Gastrocnemius medialis (tissue), 4 donors: ENCODE results near the gene CCDC51. TPM values are rescaled to one million over a fixed set of nuclear protein-coding genes. Genes with fewer than 3 reads are reported as not detected.

ENCODE experiments used
- ATAC-seq, 2 donors: fragments of 150-250 bp; one replicate each; pipeline ENCODE4 v1.9.1; 2016
- DNase-seq, 2 donors: peaks; one replicate each; pipeline ENCODE4 v3.0.0-alpha.2; 2019
- H3K27ac ChIP-seq, 4 donors: fragments of 200-600 bp; sonication (generic); 1 replicate in 1 of 4; 2 replicates in 3 of 4; pipeline ENCODE4 v1.5.1; 2016 to 2018; ENCODE audit warnings: mild to moderate bottlenecking in 2 of 4, moderate library complexity in 1 of 4
- H3K27me3 ChIP-seq, 3 donors: fragments of 200-600 bp; sonication (generic) in 2 of 3; 1 replicate in 1 of 3; 2 replicates in 2 of 3; pipeline versions ENCODE4 v1.5.1 to v1.6.0; 2016 to 2019; ENCODE audit warnings: mild to moderate bottlenecking in 1 of 3, moderate library complexity in 1 of 3
- H3K36me3 ChIP-seq, 2 donors: fragments of 200-600 bp; sonication (generic) in 1 of 2; one replicate each; pipeline ENCODE4 v1.5.1; 2017 to 2018
- H3K4me1 ChIP-seq, 2 donors: fragments of 200-600 bp; sonication (generic) in 1 of 2; one replicate each; pipeline ENCODE4 v1.5.1; 2016 to 2017; ENCODE audit warnings: mild to moderate bottlenecking in 2 of 2
- H3K4me3 ChIP-seq, 4 donors: fragments of 200-600 bp; sonication (generic) in 3 of 4; 1 replicate in 1 of 4; 2 replicates in 3 of 4; pipeline ENCODE4 v1.5.1; 2016 to 2019; ENCODE audit warnings: mild to moderate bottlenecking in 2 of 4
- H3K9me3 ChIP-seq, 3 donors: fragments of 200-600 bp; sonication (generic) in 2 of 3; 1 replicate in 1 of 3; 2 replicates in 2 of 3; pipeline ENCODE4 v1.5.1; 2016 to 2019
- POLR2A ChIP-seq, 2 donors: fragments of 450-650 bp; IDR thresholded peaks; one replicate each; pipeline ENCODE4 v1.6.1; 2017; ENCODE audit warnings: antibody characterized with exemption in 2 of 2, mild to moderate bottlenecking in 2 of 2, moderate library complexity in 2 of 2
- in situ Hi-C, 4 donors: fragments of 200-750 bp; cut with MboI; loops; one replicate each; pipeline versions ENCODE4 v1.15.0 to v1.8.0; 2017; ENCODE audit warnings: low sequenced_read_pairs in 4 of 4
- intact Hi-C: fragments of 100-400 bp; cut with DNase I; formaldehyde crosslinking; loops from one replicate; pipeline ENCODE4 v1.15.1; 2023; ENCODE audit warnings: low total_unique reads
- total RNA-seq, 4 donors: library from RNA; depleted of rRNA; stranded (reverse); fragments of >200 nt; gene quantifications; one replicate each; pipeline versions ENCODE4 v1.1.0 to v1.2.3, GENCODE V29; 2016
- TF ChIP-seq, protein P1 (sequence below), 5 experiments: fragments of 450-650 bp in 3 of 5; fragments of 200-600 bp in 2 of 5; sonication (generic) in 2 of 5; IDR thresholded peaks in 4 of 5; conservative IDR thresholded peaks in 1 of 5; 1 replicate in 4 of 5; 2 replicates in 1 of 5; pipeline ENCODE4 v1.5.1; 2016 to 2019; ENCODE audit warnings: antibody characterized with exemption in 5 of 5, mild to moderate bottlenecking in 3 of 5, moderate library complexity in 3 of 5

Gene CCDC51
- total RNA-seq, 4 donors from 2014 or later: 4.9 to 12.2 (median 9.9) TPM

DNA sequence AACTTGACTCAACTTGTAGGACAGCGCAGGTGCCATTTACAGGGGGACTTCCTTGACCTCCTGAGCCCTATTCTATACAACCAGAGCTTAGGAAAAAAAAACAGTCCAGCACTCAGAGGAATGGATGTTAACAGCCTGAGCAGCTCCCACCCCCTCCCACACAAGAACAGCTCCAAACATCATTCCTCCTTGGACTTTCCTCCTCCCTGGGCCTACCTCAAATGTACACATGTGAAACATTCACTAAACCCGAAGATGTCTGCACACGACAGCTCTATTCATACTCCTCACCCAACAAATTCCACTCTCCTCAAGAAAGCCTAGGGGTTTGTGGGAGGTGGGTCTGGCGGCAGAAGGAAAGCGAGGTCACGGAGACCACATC, 6.1 kb upstream of the CCDC51 start:
- TF ChIP-seq, protein P1, sequence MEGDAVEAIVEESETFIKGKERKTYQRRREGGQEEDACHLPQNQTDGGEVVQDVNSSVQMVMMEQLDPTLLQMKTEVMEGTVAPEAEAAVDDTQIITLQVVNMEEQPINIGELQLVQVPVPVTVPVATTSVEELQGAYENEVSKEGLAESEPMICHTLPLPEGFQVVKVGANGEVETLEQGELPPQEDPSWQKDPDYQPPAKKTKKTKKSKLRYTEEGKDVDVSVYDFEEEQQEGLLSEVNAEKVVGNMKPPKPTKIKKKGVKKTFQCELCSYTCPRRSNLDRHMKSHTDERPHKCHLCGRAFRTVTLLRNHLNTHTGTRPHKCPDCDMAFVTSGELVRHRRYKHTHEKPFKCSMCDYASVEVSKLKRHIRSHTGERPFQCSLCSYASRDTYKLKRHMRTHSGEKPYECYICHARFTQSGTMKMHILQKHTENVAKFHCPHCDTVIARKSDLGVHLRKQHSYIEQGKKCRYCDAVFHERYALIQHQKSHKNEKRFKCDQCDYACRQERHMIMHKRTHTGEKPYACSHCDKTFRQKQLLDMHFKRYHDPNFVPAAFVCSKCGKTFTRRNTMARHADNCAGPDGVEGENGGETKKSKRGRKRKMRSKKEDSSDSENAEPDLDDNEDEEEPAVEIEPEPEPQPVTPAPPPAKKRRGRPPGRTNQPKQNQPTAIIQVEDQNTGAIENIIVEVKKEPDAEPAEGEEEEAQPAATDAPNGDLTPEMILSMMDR (IDR thresholded peaks at IDR 0.05 in 4 of 5, conservative IDR thresholded peaks at IDR 0.05 in 1 of 5): no peak
- TF ChIP-seq POLR2A (IDR thresholded peaks at IDR 0.05): no peak
- ATAC-seq: no peak
- intact Hi-C loops: loop anchor here (10.0 kb wide), 1 partner anchor 1281 kb away; the partner anchor contains the start of gene SETD2
- Histone ChIP-seq H3K36me3 (peaks cover 0 to 26% of the 10 kb centered on the region in 2 donors), H3K4me3 (peak overlapping the region; percentile 69 to 95 (median 76)), H3K9me3 (no peaks in the 10 kb centered on the region), H3K4me1 (peaks cover 32 to 34% of the 10 kb centered on the region in 2 donors), H3K27ac (peak overlapping the region; percentile 77 to 95 (median 89)), H3K27me3 (no peaks in the 10 kb centered on the region)
- in situ Hi-C loops: no loop called here
- no peak for DNase-seq

GRCh38 chr3:48445277-48445882, 5.5 kb upstream of the CCDC51 start:
- in situ Hi-C loops (no loop called here), intact Hi-C loops (loop anchor here (10.0 kb wide), 1 partner anchor 1281 kb away; the partner anchor contains the start of gene SETD2)
- Histone ChIP-seq H3K27me3 (no peaks in the 10 kb centered on the region), H3K4me3 (peak overlapping the region in 2 of 4 donors; percentile 69), H3K27ac (peak overlapping the region in 2 of 4 donors; percentile 77 to 86), H3K9me3 (no peaks in the 10 kb centered on the region), H3K36me3 (peaks cover 0 to 26% of the 10 kb centered on the region in 2 donors), H3K4me1 (peaks cover 36% of the 10 kb centered on the region in 2 donors)
- DNase-seq: no peak
- ATAC-seq: no peak
- TF ChIP-seq, protein P1 (IDR thresholded peaks at IDR 0.05 in 4 of 5, conservative IDR thresholded peaks at IDR 0.05 in 1 of 5): no peak
- TF ChIP-seq POLR2A (IDR thresholded peaks at IDR 0.05): no peak

DNA sequence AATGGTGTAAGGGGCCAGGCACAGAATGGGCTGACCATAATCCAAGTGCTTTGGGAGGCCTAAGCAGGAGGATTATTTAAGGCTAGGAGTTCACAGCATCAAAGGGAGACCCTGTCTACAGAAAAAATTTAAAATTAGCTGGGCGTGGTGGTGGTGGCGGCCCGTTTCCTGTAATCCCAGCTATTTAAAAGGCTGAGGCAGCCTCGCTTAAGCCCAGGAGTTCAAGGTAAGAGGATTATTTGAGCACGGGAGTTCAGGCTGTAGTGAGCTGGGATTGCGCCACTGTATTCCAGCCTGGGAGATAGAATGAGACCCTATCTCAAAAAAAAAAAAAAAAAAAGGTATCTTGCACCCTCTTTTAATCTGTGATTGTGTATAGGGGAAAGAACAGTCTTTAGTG, 2.0 kb upstream of the CCDC51 start:
- TF ChIP-seq, protein P1 (IDR thresholded peaks at IDR 0.05 in 4 of 5, conservative IDR thresholded peaks at IDR 0.05 in 1 of 5): no peak
- no peak for TF ChIP-seq POLR2A (IDR thresholded peaks at IDR 0.05)
- Histone ChIP-seq H3K27ac (peak overlapping the region in 3 of 4 donors; percentile 85 to 96 (median 93)), H3K36me3 (peaks cover 0 to 26% of the 10 kb centered on the region in 2 donors), H3K4me3 (no peak overlapping the region), H3K4me1 (peaks cover 31 to 32% of the 10 kb centered on the region in 2 donors), H3K9me3 (no peaks in the 10 kb centered on the region), H3K27me3 (no peaks in the 10 kb centered on the region)
- intact Hi-C loops: loop anchor here (2.0 to 10.0 kb wide), 2 partner anchors 115 to 1277 kb away; partner anchors contain the start of genes PFKFB4 and SETD2
- ATAC-seq (no peak), DNase-seq (no peak)
- in situ Hi-C loops: no loop called here

DNA sequence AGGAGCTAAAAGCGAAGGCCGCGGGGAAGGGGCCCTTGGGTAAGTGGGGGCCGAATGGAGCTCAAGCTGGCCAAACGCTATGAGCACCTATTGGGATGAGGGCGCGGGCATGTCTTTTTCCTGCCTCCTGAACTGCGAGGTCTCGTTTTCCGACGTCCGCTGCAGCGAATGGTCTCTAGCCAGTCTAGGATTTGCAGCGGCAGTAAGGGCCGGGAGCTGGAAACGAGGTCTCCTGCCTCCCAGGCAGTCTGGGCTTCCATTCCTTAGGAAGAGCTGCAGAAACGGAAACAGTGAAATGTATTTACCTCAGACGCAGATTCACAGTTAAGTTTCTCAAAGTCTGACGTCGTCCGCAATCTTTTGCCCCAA, 655 bp upstream of the CCDC51 start:
- intact Hi-C loops (loop anchor here (2.0 to 10.0 kb wide), 2 partner anchors 116 to 1276 kb away; partner anchors contain the start of genes PFKFB4 and SETD2), in situ Hi-C loops (no loop called here)
- Histone ChIP-seq H3K27ac (peak overlapping the region; percentile 85 to 96 (median 94)), H3K27me3 (no peaks in the 10 kb centered on the region), H3K9me3 (no peaks in the 10 kb centered on the region), H3K4me3 (peak overlapping the region; percentile 74 to 95 (median 92)), H3K4me1 (peaks cover 23 to 24% of the 10 kb centered on the region in 2 donors), H3K36me3 (peaks cover 0 to 26% of the 10 kb centered on the region in 2 donors)
- DNase-seq (no peak), ATAC-seq (peak in 1 of 2 donors; percentile 12)
- no peak for TF ChIP-seq POLR2A (IDR thresholded peaks at IDR 0.05)
- TF ChIP-seq, protein P1 (IDR thresholded peaks at IDR 0.05 in 4 of 5, conservative IDR thresholded peaks at IDR 0.05 in 1 of 5): no peak
